Peyer's patch (tissue), 4 donors: ENCODE results near the gene TRIM17. TPM values are rescaled to one million over a fixed set of nuclear protein-coding genes. Genes with fewer than 3 reads are reported as not detected.

Experiments
- DNase-seq, 3 donors: peaks; one replicate each; pipeline ENCODE4 v3.0.0-alpha.2; 2017 to 2019
- H3K27ac ChIP-seq, 4 donors: fragments of 200-600 bp; sonication (generic); one replicate each; pipeline ENCODE4 v1.5.1; 2016 to 2019
- H3K27me3 ChIP-seq, 2 donors: fragments of 200-600 bp; sonication (generic); one replicate each; pipeline ENCODE4 v1.5.1; 2019
- H3K36me3 ChIP-seq, 3 donors: fragments of 200-600 bp; sonication (generic); one replicate each; pipeline ENCODE4 v1.5.1; 2016 to 2019
- H3K4me1 ChIP-seq, 4 donors: fragments of 200-600 bp; sonication (generic); one replicate each; pipeline ENCODE4 v1.5.1; 2016 to 2019
- H3K4me3 ChIP-seq, 4 donors: fragments of 200-600 bp; sonication (generic); 1 replicate in 3 of 4; 2 replicates in 1 of 4; pipeline ENCODE4 v1.5.1; 2016 to 2019; ENCODE audit warnings: mild to moderate bottlenecking in 1 of 4
- H3K9me3 ChIP-seq, 4 donors: fragments of 200-600 bp; sonication (generic); one replicate each; pipeline ENCODE4 v1.5.1; 2016 to 2019; ENCODE audit warnings: mild to moderate bottlenecking in 1 of 4
- POLR2A ChIP-seq, 2 donors: fragments of 450-650 bp; IDR thresholded peaks; one replicate each; pipeline ENCODE4 v1.5.1; 2017; ENCODE audit warnings: antibody characterized with exemption in 2 of 2, mild to moderate bottlenecking in 2 of 2, moderate library complexity in 2 of 2
- total RNA-seq, 4 donors: library from RNA; depleted of rRNA; stranded (reverse); fragments of >200 nt; gene quantifications; one replicate each; pipeline ENCODE4 v1.1.0, GENCODE V29; 2016
- TF ChIP-seq, protein P1 (sequence below), 6 experiments: fragments of 450-650 bp in 4 of 6; fragments of 200-600 bp in 2 of 6; sonication (generic) in 1 of 6; IDR thresholded peaks; one replicate each; pipeline ENCODE4 v1.5.1; 2017 to 2019; ENCODE audit warnings: antibody characterized with exemption in 6 of 6, mild to moderate bottlenecking in 3 of 6, moderate library complexity in 1 of 6

The TRIM17 gene
- total RNA-seq, 4 donors from 2014 or later: 2.5 to 2.7 TPM; not detected in 2

DNA sequence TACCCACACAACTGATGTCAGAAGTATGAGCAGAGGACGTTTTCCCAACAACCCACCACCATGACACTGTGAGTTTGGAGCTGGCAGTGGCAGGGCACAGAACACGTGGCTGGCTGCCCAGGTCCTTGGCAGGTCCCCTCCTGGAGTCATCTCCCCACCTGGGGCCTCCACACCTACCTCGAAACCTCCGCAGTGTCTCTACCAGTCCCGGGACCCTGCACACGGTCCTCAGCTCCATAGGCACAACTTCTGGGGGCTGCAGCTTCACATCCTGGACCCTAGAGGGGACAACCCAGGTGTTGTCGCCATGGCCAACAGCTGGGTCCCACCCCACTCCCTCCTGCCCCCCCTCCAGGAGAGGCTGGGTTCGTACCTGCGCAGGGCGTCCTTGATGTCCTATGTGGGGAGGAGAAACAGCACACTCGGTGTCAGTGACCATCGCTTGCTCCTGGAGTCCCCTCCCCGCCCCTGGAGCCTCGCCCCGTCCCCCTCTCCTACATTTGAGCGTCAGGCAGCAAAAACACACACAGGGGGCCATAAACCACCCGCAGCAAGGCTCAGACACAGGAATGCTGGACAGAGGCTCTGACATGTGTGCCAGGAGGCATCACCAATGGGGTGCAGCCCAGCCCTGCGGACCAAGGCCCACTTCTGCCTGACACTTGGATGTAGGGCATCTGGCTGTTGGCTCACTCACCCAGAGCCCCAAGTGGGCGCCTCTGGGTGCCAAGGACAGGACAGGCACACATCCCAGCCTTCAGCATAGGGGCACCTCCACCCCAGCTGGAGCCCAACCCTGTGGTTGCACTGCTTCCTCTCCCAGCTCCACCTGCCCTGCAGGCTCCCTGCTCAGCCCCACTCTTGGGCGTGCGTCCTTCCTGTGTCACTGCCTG lies 19.6 kb downstream of the TRIM17 start:
- TF ChIP-seq POLR2A (IDR thresholded peaks at IDR 0.05): no peak
- TF ChIP-seq, protein P1, sequence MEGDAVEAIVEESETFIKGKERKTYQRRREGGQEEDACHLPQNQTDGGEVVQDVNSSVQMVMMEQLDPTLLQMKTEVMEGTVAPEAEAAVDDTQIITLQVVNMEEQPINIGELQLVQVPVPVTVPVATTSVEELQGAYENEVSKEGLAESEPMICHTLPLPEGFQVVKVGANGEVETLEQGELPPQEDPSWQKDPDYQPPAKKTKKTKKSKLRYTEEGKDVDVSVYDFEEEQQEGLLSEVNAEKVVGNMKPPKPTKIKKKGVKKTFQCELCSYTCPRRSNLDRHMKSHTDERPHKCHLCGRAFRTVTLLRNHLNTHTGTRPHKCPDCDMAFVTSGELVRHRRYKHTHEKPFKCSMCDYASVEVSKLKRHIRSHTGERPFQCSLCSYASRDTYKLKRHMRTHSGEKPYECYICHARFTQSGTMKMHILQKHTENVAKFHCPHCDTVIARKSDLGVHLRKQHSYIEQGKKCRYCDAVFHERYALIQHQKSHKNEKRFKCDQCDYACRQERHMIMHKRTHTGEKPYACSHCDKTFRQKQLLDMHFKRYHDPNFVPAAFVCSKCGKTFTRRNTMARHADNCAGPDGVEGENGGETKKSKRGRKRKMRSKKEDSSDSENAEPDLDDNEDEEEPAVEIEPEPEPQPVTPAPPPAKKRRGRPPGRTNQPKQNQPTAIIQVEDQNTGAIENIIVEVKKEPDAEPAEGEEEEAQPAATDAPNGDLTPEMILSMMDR (IDR thresholded peaks at IDR 0.05): no peak
- H3K9me3 ChIP-seq: no peaks in the 10 kb centered on the region
- H3K27ac ChIP-seq: no peak overlapping the region
- peaks cover 0 to 84% (median 0%) of the 10 kb centered on the region in 3 donors for H3K36me3 ChIP-seq
- DNase-seq: peak in 1 of 3 donors; percentile 43
- no peaks in the 10 kb centered on the region for H3K4me1 ChIP-seq
- H3K27me3 ChIP-seq: no peaks in the 10 kb centered on the region
- no peak overlapping the region for H3K4me3 ChIP-seq

DNA sequence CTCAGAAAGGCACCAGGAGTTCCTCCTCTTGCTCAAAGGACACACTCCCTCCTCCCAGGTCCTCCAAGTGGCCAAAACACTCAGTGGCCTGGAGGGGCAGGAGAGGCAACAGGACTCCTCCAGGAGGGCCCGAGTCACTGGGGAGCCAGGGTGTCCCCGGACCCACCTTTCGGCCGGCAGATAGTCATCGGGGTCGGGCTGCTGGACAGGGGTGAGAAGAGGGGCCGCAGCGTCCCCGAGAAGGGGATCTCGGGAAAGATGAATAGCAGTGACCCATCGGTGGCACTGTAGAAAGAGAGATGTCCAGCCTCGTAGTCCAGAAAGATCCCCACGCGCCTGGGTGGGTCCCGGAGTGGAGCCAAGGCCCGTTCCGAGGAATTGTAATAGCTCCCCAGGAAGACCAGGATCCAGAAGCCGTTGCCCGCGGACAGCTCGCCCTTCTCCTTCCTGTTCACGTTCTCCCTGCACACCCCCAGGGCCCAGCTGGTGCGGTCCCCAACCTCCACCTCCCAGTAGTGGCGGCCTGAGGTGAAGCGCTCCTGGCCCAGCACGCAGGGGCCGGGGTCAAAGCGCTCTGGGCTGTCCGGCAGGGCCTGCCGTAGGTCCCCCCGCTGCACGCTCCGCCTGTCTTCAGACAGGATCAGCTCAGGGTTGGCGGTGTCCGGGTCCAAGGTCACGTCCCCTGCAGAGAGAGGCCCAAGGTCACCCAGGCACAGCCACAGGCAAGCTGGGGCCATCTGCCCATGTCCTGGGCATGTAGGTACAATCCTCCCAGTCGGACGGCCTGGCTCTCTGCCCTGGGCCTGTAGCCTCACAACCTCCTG lies 21.9 kb downstream of the TRIM17 start:
- no peak for TF ChIP-seq POLR2A (IDR thresholded peaks at IDR 0.05)
- TF ChIP-seq, protein P1 (IDR thresholded peaks at IDR 0.05): no peak
- Histone ChIP-seq H3K27ac (no peak overlapping the region), H3K4me3 (no peak overlapping the region), H3K9me3 (no peaks in the 10 kb centered on the region), H3K36me3 (peaks cover 0 to 65% (median 0%) of the 10 kb centered on the region in 3 donors), H3K27me3 (no peaks in the 10 kb centered on the region), H3K4me1 (no peaks in the 10 kb centered on the region)
- DNase-seq: peak in 2 of 3 donors; percentile 42 to 43

DNA sequence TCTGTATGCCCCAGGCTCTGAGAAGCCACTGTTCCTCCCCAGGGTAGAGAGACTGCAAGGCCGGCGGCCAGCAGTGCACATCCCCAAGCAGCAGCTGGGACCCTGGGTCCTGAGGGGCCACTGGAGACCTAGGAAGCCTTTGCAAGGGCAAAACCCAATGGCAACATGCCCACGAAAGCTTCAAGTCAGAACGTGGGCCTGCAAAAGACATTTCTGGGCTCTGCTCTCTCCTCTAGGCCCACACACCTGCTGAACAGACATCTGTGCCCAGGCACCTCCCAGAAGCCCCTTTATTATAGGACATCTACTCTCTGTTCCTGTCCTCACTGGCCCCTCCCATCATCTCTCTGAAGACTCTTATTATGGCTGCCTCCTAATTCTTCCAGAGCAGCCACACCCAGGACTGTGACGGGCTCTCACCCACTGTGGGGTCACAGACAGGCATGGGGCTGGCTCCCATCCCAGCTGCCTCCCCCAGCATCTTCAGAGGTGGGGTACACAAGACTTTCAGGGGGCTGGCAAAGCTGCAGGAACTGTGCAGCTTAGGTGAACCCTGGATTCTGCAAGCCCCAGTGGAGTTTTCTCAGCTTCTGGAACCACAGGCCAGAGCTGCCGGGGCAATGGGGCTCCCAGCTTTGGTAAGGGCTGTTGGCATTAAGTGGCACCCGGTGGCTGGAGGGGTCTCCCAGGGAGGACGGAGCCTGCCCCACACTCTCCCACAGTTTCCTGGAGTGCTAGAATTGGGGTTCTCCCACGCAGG lies 22.7 kb downstream of the TRIM17 start:
- TF ChIP-seq, protein P1 (IDR thresholded peaks at IDR 0.05): no peak
- TF ChIP-seq POLR2A (IDR thresholded peaks at IDR 0.05): no peak
- Histone ChIP-seq H3K27me3 (no peaks in the 10 kb centered on the region), H3K4me1 (no peaks in the 10 kb centered on the region), H3K4me3 (no peak overlapping the region), H3K36me3 (peaks cover 0 to 58% (median 0%) of the 10 kb centered on the region in 3 donors), H3K9me3 (no peaks in the 10 kb centered on the region), H3K27ac (no peak overlapping the region)
- DNase-seq: peak in 2 of 3 donors; percentile 41 to 49

DNA sequence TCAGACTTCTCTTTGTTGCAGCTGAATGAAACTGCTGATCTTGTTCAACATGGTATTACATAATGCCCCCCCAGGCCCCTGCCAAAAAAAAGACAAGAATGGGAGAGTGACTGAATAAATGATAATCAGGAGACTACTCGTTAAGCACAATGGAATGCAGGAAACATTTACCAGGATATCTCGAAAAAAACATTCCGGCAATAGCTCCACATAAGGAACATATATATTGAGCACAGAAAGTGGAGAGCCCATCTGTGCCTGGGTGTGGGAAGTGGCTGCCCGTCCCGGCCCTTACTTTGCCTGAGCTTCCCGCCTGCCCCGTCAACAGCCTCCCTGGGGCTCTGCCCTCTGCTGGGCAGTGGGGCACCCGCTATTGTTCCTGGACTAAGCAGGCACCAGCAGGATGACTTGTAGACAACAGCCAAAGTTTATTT lies 23.4 kb downstream of the TRIM17 start:
- DNase-seq: peak in 1 of 3 donors; percentile 62
- Histone ChIP-seq H3K4me1 (no peaks in the 10 kb centered on the region), H3K27me3 (no peaks in the 10 kb centered on the region), H3K9me3 (no peaks in the 10 kb centered on the region), H3K4me3 (no peak overlapping the region), H3K36me3 (peaks cover 0 to 54% (median 0%) of the 10 kb centered on the region in 3 donors), H3K27ac (no peak overlapping the region)
- TF ChIP-seq, protein P1 (IDR thresholded peaks at IDR 0.05): peak in 4 of 6 experiments; percentile 35 to 51 (median 49)
- TF ChIP-seq POLR2A (IDR thresholded peaks at IDR 0.05): no peak
